Right lobe of liver (tissue), 6 donors: Measurements from ENCODE around the gene INHBE. TPM values are rescaled to one million over a fixed set of nuclear protein-coding genes. Genes with fewer than 3 reads are reported as not detected.

Experiments
- ATAC-seq, 4 donors: fragments of 200-7000 bp; cut with Tn5 transposase; one replicate each; pipeline ENCODE4 v1.9.1; 2020; ENCODE audit warnings: mild to moderate bottlenecking in 4 of 4, moderate library complexity in 4 of 4
- DNase-seq, 3 donors: peaks; one replicate each; pipeline ENCODE4 v3.0.0-alpha.2; 2020
- H3K27ac ChIP-seq, 3 donors: fragments of 200-600 bp; one replicate each; pipeline ENCODE4 v1.8.0; 2022
- H3K27me3 ChIP-seq, 2 donors: fragments of 200-600 bp; one replicate each; pipeline ENCODE4 v1.8.0; 2022
- H3K36me3 ChIP-seq, 4 donors: fragments of 200-600 bp; sonication (generic) in 1 of 4; one replicate each; pipeline versions ENCODE4 v1.5.1 to v1.8.0; 2017 to 2022; ENCODE audit warnings: control low read depth in 1 of 4
- H3K4me1 ChIP-seq, 4 donors: fragments of 200-600 bp; sonication (generic) in 1 of 4; one replicate each; pipeline versions ENCODE4 v1.5.1 to v1.8.0; 2017 to 2022; ENCODE audit warnings: control low read depth in 1 of 4
- H3K4me3 ChIP-seq, 3 donors: fragments of 200-600 bp; one replicate each; pipeline ENCODE4 v1.8.0; 2022
- H3K9me3 ChIP-seq, 4 donors: fragments of 200-600 bp; sonication (generic) in 1 of 4; one replicate each; pipeline versions ENCODE4 v1.5.1 to v1.8.0; 2017 to 2022; ENCODE audit warnings: control low read depth in 1 of 4
- CTCF ChIP-seq, 4 donors: fragments of 200-600 bp in 3 of 4; fragments of 450-650 bp in 1 of 4; IDR thresholded peaks; one replicate each; pipeline versions ENCODE4 v1.5.1 to v1.8.0; 2016 to 2022; ENCODE audit warnings: antibody characterized with exemption in 4 of 4, mild to moderate bottlenecking in 2 of 4
- POLR2A ChIP-seq: fragments of 450-650 bp; IDR thresholded peaks from one replicate; pipeline ENCODE4 v1.6.1; 2017; ENCODE audit warnings: antibody characterized with exemption, mild to moderate bottlenecking
- WGBS: methylation state at CpG from one replicate; pipeline ENCODE4 v1.1.6; 2018; ENCODE audit warnings: low coverage, low lambda C conversion rate; ENCODE audit not compliant: insufficient coverage; ENCODE audit errors: missing lambda C conversion rate; 5-methylcytosine and 5-hydroxymethylcytosine counted together
- intact Hi-C, 2 donors: fragments of 100-400 bp; cut with DNase I; formaldehyde crosslinking; loops; one replicate each; pipeline versions ENCODE4 v1.11.2 to v1.14.1; 2022
- total RNA-seq, 6 experiments: library from RNA; depleted of rRNA in 2 of 6; stranded (reverse); fragments of >200 nt in 2 of 6; fragmentation: NEBNext Ultra II Directional in 3 of 6; extraction: Animal tissue kit (Norgen Biotek cat#: 25700) in 3 of 6; gene quantifications; one replicate each; pipeline versions ENCODE4 v1.1.0 to v1.2.4, GENCODE V29; 2016 to 2023
- donor health status: DM: no; HTN: yes; CAD: no.
- donor health status: DM: no; HTN: no; CAD: no.
- donor health status: DM: no; HTN: no; CAD: no.
- donor health status: DM: no; HTN: yes; CAD: no.
- donor health status: DM: no; HTN: yes; CAD: no.

INHBE gene
- total RNA-seq, 6 experiments from 2014 or later: 17.4 to 302 (median 150) TPM

GRCh38 chr12:57467915-57468314 lies 12.8 kb downstream of the INHBE start:
- no peaks in the 10 kb centered on the region for H3K27me3 ChIP-seq
- intact Hi-C loops: no loop called here
- no peaks in the 10 kb centered on the region for H3K36me3 ChIP-seq
- DNase-seq (no peak), ATAC-seq (no peak)
- H3K4me1 ChIP-seq: no peaks in the 10 kb centered on the region
- no peak overlapping the region for H3K4me3 ChIP-seq
- 89% methylated on average over 9 of the region's 11 CpGs for WGBS
- H3K9me3 ChIP-seq: no peaks in the 10 kb centered on the region
- TF ChIP-seq POLR2A: no peak
- TF ChIP-seq CTCF (IDR thresholded peaks at IDR 0.05): no peak
- no peak overlapping the region for H3K27ac ChIP-seq

GRCh38 chr12:57469296-57470164 lies 14.4 kb downstream of the INHBE start:
- Histone ChIP-seq H3K36me3 (no peaks in the 10 kb centered on the region), H3K9me3 (no peaks in the 10 kb centered on the region), H3K27me3 (no peaks in the 10 kb centered on the region), H3K27ac (no peak overlapping the region), H3K4me3 (no peak overlapping the region), H3K4me1 (no peaks in the 10 kb centered on the region)
- ATAC-seq: no peak
- TF ChIP-seq POLR2A (no peak), CTCF (IDR thresholded peaks at IDR 0.05) (no peak)
- intact Hi-C loops: no loop called here
- DNase-seq: no peak
- 73% methylated on average over 9 of the region's 10 CpGs for WGBS

- H3K9me3 ChIP-seq: no peaks in the 10 kb centered on the region
- no peak overlapping the region for H3K27ac ChIP-seq
- H3K27me3 ChIP-seq: peaks cover 0 to 6% of the 10 kb centered on the region in 2 donors
- ATAC-seq (no peak), DNase-seq (no peak)
- no peaks in the 10 kb centered on the region for H3K36me3 ChIP-seq
- intact Hi-C loops: no loop called here
- no peak for TF ChIP-seq POLR2A
- no peak for TF ChIP-seq CTCF (IDR thresholded peaks at IDR 0.05)
- H3K4me3 ChIP-seq: no peak overlapping the region
- peaks cover 0 to 4% (median under 1%) of the 10 kb centered on the region in 4 donors for H3K4me1 ChIP-seq
- WGBS: 69% methylated on average over 4 of the region's 14 CpGs
Observed at GRCh38 chr12:57470286-57470969, 15.3 kb downstream of the INHBE start.

- H3K9me3 ChIP-seq: no peaks in the 10 kb centered on the region
Observed at GRCh38 chr12:57470970-57471656, 16.0 kb downstream of the INHBE start.

More at GRCh38 chr12:57470970-57471656, 16.0 kb downstream of the INHBE start:
- H3K4me3 ChIP-seq: no peak overlapping the region
- DNase-seq (no peak), ATAC-seq (no peak)
- TF ChIP-seq CTCF (IDR thresholded peaks at IDR 0.05) (no peak), POLR2A (no peak)
- WGBS: 100% methylated on average over 2 of the region's 4 CpGs
- no peak overlapping the region for H3K27ac ChIP-seq
- H3K4me1 ChIP-seq: peaks cover 0 to 10% (median 3%) of the 10 kb centered on the region in 4 donors
- H3K36me3 ChIP-seq: no peaks in the 10 kb centered on the region
- peaks cover 0 to 11% of the 10 kb centered on the region in 2 donors for H3K27me3 ChIP-seq
- intact Hi-C loops: no loop called here
